ENCODE measurements around the gene PCCA. TPM values are rescaled to one million over a fixed set of nuclear protein-coding genes. Genes with fewer than 3 reads are reported as not detected.
A peak's percentile ranks its signal among the peaks of the same experiment; 100 is the strongest.

The PCCA gene
- total RNA-seq, 1 donor from 2014 or later: 6.4 TPM

DNA sequence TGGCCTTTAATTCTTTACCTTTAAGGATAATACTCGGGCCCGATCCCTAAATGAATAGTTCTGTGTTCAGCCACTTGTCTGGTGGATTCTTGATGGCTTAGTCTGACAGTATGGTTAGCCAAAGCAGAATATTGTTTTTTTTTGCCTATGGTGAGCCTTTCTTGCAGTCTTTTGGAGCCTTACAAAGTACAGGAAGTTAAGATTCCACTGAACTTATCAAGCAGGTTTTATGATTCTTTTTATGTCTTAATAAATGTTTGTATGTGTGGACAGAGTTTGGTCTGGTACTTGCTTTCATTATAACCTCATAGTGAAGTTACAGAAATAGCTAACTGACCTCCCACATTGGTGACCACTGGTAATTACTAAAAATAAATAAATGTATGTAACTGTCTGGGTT lies 17.1 kb downstream of the PCCA start:
- Mint-ChIP-seq H3K9me3 (no peaks in the 10 kb centered on the region), H3K4me3 (no peak overlapping the region), H3K4me1 (no peaks in the 10 kb centered on the region), H3K36me3 (ENCODE audit: low read depth) (peaks cover 11% of the 10 kb centered on the region), H3K27me3 (no peaks in the 10 kb centered on the region), H3K27ac (no peak overlapping the region)
- DNase-seq: no peak
- intact Hi-C loops (cut with micrococcal nuclease): no loop called here

DNA sequence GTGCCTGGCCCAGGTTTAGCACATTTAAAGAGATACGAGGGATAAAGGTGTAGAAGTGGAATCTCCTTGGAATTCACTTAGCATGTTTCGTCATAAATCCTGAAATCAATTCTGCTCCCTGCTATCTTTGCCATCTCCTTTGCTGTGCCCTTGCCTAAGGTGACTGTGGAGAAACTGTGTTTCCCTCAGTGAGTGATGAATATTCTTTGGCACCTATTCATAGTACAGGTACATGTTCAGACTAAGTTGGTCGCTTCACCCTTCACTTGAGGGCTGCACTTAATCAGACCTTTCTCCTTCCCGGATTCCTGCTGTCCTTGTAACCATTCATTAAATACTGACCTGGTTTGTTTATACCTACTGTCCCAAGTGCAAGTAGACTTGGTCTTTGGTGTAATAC lies 17.8 kb downstream of the PCCA start:
- Mint-ChIP-seq H3K4me3 (no peak overlapping the region), H3K36me3 (ENCODE audit: low read depth) (peaks cover 11% of the 10 kb centered on the region), H3K9me3 (no peaks in the 10 kb centered on the region), H3K27me3 (no peaks in the 10 kb centered on the region), H3K27ac (no peak overlapping the region), H3K4me1 (no peaks in the 10 kb centered on the region)
- intact Hi-C loops (cut with micrococcal nuclease): no loop called here
- DNase-seq: no peak

DNA sequence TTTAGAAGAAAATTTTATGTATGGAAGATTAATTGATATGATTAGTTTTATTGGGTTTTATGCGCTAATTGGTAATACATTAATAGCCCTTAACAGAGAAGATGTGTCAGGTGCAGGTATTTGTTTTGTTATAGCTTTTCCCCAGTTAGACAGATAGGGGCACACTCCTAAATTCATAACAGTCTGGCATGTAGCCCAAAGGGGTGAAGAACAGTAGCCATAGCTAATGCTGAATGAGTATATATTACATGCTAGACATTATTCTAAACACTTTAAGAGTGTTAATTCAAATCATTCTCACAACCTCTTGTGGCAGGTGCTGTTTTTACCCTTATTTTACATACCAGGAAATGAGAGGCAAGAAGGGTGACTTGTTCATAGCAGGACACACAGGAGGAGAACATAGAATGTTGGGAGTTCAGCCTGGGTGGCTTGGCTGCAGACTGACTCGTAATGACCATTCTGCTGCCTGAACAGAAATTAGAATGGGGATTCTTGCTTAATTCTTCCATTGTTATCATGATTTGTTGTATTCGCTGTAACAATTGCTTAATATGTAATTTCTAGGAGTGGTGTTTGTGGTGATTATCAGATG lies 20.1 kb downstream of the PCCA start:
- no peaks in the 10 kb centered on the region for H3K9me3 Mint-ChIP-seq
- H3K27ac Mint-ChIP-seq: no peak overlapping the region
- H3K4me1 Mint-ChIP-seq: no peaks in the 10 kb centered on the region
- no peak for DNase-seq
- intact Hi-C loops (cut with micrococcal nuclease): no loop called here
- H3K27me3 Mint-ChIP-seq: no peaks in the 10 kb centered on the region
- H3K4me3 Mint-ChIP-seq: no peak overlapping the region
- peaks cover 9% of the 10 kb centered on the region for H3K36me3 Mint-ChIP-seq (ENCODE audit: low read depth)

DNA sequence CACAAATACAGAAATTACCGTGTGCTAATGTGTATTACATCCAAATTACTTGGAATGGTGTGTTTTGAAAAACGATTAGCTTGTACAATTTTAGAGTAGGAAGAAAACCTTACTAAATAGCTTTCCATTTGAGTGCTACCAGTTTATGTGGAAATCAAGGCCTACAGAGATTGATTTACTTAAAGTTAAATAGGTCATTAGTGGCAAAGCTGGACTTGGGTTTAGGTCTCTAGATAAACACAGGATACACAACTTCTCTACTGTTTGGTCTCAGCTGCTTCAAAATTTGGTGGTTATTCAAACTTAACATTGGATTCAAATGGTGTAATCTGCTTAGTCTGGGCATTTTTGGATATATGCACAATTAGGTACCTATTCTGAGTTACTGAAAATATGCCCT lies 21.4 kb downstream of the PCCA start:
- intact Hi-C loops (cut with micrococcal nuclease): no loop called here
- Mint-ChIP-seq H3K36me3 (ENCODE audit: low read depth) (peaks cover 8% of the 10 kb centered on the region), H3K4me1 (no peaks in the 10 kb centered on the region), H3K27me3 (no peaks in the 10 kb centered on the region), H3K9me3 (no peaks in the 10 kb centered on the region), H3K4me3 (no peak overlapping the region), H3K27ac (no peak overlapping the region)
- no peak for DNase-seq

DNA sequence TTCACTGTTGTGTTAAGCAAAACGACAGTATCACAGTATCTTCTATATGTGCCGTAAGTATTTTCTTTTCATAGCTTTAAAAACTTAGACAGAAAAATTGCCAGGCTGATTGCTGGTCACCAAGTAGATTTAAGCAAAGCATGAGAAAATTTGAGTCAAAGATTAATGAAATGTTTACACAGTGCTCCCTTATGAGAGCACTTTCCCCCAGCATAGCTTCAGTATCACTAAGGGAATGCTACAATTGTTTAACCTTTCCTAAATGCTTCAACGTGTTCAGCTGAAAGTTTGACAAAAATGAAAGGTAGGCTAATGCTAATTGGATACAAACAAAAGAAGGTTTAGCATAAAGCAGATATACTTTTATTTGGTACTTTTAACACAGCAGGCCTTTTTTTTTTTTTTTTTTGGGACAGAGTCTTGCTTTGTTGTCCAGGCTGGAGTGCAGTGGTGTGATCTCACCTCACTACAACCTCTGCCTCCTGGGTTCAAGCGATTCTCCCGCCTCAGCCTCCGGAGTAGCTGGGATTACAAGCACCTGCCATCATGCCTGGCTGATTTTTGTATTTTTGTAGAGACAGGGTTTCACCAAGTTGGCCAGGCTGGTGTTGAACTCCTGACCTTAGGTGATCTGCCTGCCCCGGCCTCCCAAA lies 23.4 kb downstream of the PCCA start:
- Mint-ChIP-seq H3K9me3 (no peaks in the 10 kb centered on the region), H3K27me3 (no peaks in the 10 kb centered on the region), H3K36me3 (ENCODE audit: low read depth) (peaks cover 8% of the 10 kb centered on the region), H3K4me1 (peaks cover 2% of the 10 kb centered on the region), H3K4me3 (no peak overlapping the region), H3K27ac (no peak overlapping the region)
- no peak for DNase-seq
- intact Hi-C loops (cut with micrococcal nuclease): no loop called here

DNA sequence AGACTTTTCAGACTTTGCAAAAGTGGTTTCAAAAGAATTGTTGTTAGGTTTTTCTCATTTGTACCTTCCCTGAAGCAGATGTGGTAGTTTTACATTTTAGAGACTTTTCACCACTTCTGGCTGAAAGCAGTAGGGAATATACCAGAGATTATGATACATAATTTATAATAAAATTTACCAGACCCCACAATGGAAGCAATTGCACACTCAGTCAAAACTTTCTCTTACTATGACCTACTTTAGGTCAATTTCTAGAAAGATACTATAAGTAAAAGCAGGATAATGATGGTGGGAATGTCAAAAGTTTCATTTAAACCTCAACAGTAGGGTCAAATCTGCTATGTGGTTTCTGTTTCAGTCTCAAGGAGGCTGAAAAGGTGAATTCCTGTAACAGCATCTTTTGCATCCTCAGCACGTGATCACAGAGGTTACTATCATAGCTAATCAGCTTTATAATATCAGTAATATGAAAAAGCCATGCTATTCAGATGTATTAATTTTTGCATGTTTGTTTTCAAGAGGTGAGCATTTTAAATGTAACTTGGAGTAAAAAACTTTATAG lies 26.9 kb downstream of the PCCA start:
- Mint-ChIP-seq H3K36me3 (ENCODE audit: low read depth) (peaks cover 17% of the 10 kb centered on the region), H3K27ac (no peak overlapping the region), H3K27me3 (no peaks in the 10 kb centered on the region), H3K4me1 (peaks cover 2% of the 10 kb centered on the region), H3K9me3 (peaks cover 5% of the 10 kb centered on the region), H3K4me3 (no peak overlapping the region)
- intact Hi-C loops (cut with micrococcal nuclease): no loop called here
- DNase-seq: no peak

DNA sequence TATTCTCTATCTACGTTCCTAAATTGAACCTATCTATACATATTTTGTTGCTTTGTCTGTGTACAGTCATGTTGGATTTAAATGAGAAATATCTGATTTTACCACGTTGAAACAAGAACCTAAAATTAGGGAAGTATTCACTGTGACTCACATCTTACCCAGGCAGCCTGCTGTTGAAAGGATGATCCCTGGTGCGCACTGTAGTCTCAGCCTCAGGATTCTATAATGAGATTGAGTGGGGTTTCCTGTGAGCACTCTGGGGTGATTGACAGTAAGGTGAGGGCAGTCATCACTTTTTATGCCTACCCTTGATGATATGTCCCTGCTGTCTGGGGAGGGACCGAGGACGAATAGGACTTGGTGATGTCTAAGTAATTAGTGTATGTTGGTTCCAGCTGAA lies 35.4 kb downstream of the PCCA start:
- Mint-ChIP-seq H3K9me3 (peaks cover 9% of the 10 kb centered on the region), H3K27me3 (no peaks in the 10 kb centered on the region), H3K36me3 (ENCODE audit: low read depth) (peaks cover 17% of the 10 kb centered on the region), H3K4me3 (no peak overlapping the region), H3K27ac (no peak overlapping the region), H3K4me1 (peaks cover 5% of the 10 kb centered on the region)
- intact Hi-C loops (cut with micrococcal nuclease): no loop called here
- no peak for DNase-seq

DNA sequence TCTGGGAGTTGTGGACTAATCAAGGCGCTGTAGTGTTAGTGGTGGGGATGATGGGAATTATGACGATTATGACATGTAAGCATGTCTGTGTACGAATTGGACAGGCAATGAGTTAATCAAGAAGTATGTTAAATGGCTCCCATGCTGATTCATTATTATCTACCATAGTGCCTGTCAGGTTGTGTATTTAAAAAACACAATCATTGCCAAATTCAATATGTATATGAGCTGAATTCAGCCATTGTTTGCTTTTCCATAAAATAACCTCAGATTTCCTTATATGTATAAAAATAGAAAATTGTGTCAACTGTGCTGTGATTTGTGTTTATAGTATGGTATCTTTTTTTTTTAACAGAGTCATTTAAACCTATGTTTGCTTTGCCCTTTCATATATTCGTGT lies 37.1 kb downstream of the PCCA start:
- intact Hi-C loops (cut with micrococcal nuclease): no loop called here
- Mint-ChIP-seq H3K4me1 (peaks cover 15% of the 10 kb centered on the region), H3K9me3 (peaks cover 4% of the 10 kb centered on the region), H3K4me3 (no peak overlapping the region), H3K36me3 (ENCODE audit: low read depth) (peaks cover 11% of the 10 kb centered on the region), H3K27ac (no peak overlapping the region), H3K27me3 (no peaks in the 10 kb centered on the region)
- DNase-seq: no peak

DNA sequence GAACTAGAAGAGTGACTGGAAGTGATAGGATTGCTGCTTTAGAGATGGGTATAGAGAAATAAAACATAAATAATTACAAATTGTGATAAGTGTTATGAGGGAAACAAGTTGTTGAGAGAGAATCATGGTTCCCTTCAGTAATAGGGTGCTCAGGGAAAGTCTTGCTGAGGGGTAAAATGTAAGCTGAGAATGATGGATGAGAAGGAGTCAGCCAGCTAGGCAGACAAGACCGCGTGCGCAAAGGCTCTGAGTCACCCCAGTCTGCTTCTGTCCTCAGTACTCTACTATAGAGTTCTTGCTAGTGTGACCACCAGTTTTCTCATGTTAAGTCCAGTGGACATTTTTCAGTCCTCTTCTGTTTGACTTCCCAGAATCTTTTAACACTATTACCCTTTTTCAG lies 39.5 kb downstream of the PCCA start:
- Mint-ChIP-seq H3K4me1 (peaks cover 22% of the 10 kb centered on the region), H3K27ac (no peak overlapping the region), H3K36me3 (ENCODE audit: low read depth) (peaks cover 4% of the 10 kb centered on the region), H3K4me3 (no peak overlapping the region), H3K9me3 (peaks cover 4% of the 10 kb centered on the region), H3K27me3 (no peaks in the 10 kb centered on the region)
- intact Hi-C loops (cut with micrococcal nuclease): no loop called here
- no peak for DNase-seq

DNA sequence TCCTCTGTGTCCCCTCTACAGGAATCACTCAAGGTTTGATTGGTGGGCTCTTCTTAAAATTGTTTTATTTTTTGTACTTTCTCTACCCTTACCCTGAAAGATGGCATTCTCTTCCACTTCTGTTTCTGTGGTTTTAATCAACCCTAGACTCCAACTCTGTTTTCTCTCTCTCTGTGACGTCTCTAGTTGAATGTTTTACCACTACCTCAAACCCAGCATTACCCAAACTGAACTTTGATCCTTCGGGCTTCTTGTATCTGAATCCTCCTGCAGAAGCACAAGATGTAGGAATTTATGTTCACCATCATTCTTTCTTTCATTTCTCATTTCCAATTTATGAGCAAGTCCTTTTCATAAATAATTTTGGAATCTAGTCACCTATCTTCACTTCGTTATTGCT lies 39.9 kb downstream of the PCCA start:
- no peak for DNase-seq
- H3K4me3 Mint-ChIP-seq: no peak overlapping the region
- H3K9me3 Mint-ChIP-seq: peaks cover 5% of the 10 kb centered on the region
- H3K27me3 Mint-ChIP-seq: no peaks in the 10 kb centered on the region
- no peak overlapping the region for H3K27ac Mint-ChIP-seq
- intact Hi-C loops (cut with micrococcal nuclease): no loop called here
- peaks cover 22% of the 10 kb centered on the region for H3K4me1 Mint-ChIP-seq
- peaks cover 4% of the 10 kb centered on the region for H3K36me3 Mint-ChIP-seq (ENCODE audit: low read depth)

DNA sequence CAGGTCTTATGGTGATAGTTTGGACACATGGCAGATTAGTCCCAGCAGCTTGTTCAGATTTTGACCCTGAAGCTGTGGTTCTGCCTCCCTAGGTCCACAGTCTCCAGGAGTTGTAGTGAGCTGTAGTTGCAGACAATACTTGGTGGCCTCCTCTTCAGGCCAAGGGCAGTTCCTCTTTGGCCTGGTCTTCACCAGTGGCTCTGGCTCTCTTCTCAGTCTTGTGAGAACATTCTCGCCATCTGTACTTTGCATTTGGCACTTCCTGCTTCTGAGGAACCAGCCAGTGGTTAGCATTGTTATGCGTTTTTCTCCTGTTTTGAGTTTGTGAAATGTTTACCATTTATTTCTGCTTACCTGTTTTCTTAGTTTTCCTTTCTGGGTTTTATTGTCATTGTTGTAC lies 40.7 kb downstream of the PCCA start:
- intact Hi-C loops (cut with micrococcal nuclease): loop anchor here (2.0 to 10.0 kb wide), 4 partner anchors 42 to 378 kb away; partner anchors contain the start of gene PCCA
- DNase-seq: peak; percentile 59
- Mint-ChIP-seq H3K36me3 (ENCODE audit: low read depth) (peaks cover 4% of the 10 kb centered on the region), H3K27ac (peak overlapping the region; percentile 29), H3K4me1 (peaks cover 22% of the 10 kb centered on the region), H3K9me3 (peaks cover 5% of the 10 kb centered on the region), H3K27me3 (no peaks in the 10 kb centered on the region), H3K4me3 (peak overlapping the region; percentile 8)

DNA sequence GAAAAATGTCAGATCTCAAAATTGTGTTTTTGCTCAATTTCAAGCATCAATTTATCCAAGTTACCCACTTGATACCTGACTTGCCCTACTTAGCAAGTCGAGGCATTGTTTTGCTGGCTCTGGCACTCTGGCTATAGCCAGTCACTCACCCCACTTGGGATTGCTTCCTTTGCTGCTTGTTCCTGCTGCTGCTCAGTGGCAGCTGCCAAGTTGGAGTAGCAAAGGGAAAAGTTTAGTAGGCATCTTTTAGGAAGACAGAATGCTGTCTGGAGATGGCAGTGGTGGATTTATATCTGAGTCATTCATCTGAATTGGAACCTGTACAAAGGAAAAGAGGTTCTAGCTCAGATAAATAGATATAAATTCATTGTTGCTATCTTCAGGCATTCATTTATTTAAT lies 41.2 kb downstream of the PCCA start:
- no peak for DNase-seq
- Mint-ChIP-seq H3K9me3 (peaks cover 5% of the 10 kb centered on the region), H3K36me3 (ENCODE audit: low read depth) (peaks cover 4% of the 10 kb centered on the region), H3K4me1 (peaks cover 22% of the 10 kb centered on the region), H3K27ac (no peak overlapping the region), H3K4me3 (no peak overlapping the region), H3K27me3 (no peaks in the 10 kb centered on the region)
- intact Hi-C loops (cut with micrococcal nuclease): loop anchor here (2.0 to 10.0 kb wide), 4 partner anchors 43 to 377 kb away; partner anchors contain the start of gene PCCA

DNA sequence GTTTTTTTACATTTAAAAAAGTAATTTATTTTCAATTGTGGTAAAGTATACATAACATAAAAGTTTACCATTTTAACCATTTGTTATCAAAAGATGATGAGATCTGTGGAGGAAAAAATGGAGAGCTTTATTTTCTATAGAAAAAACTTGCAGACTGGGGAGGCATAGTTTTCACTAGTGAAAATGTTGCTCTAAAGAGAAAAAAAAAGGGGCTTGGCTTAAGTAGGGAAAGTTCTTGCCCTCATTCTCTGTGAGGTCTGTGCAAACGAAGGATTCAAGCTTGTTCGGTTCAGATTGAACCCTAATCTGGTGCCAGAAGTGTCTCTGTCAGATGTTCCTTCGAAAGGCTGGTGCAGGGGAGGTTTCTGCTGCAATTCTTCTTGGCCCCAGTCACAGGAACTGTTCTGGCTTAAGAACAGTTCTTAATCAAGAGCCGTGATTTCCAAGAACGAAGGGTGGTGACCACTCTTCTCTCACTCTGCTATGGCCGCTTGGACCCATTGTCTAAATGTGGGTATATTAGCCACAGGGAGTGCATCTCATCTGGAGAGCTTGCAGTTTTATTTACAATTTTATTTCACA lies 42.1 kb downstream of the PCCA start:
- Mint-ChIP-seq H3K27me3 (no peaks in the 10 kb centered on the region), H3K27ac (no peak overlapping the region), H3K9me3 (peaks cover 5% of the 10 kb centered on the region), H3K4me1 (peaks cover 22% of the 10 kb centered on the region), H3K4me3 (no peak overlapping the region), H3K36me3 (ENCODE audit: low read depth) (peaks cover 4% of the 10 kb centered on the region)
- intact Hi-C loops (cut with micrococcal nuclease): loop anchor here (2.0 to 10.0 kb wide), 4 partner anchors 44 to 376 kb away; partner anchors contain the start of gene PCCA
- DNase-seq: no peak

DNA sequence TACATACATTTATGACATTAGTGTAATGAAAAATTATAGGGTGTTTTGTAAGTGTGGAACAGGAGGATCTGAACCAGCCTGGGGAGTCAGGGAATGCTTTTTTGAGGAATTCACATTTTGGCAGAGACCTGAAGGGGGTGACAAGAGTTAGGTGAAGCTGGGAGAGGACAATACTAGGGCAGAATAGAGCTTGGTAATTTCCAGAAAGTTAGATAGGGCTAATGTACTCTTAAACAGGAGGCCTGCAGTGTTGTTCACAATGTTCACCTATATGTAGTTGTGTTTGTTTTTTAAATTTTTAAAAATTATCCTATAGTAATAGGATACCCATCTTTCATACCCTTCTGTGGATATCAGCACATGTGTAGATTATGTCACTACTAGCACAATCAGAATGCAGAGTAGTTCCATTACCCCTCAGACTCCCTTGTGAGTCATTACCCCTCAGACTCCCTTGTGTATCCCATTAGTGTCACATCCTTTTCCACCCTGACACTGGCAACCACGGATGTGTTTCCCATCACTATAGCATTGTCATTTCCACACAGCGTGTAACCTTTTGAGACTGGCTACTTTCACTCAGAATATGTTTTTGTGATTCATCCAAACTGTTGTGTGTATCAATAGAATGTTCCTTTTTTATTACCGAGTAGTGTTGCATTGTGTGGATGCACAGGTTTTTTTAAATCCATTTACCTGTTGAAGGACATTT lies 43.1 kb downstream of the PCCA start:
- no peak for DNase-seq
- intact Hi-C loops (cut with micrococcal nuclease): loop anchor here (2.0 to 10.0 kb wide), 4 partner anchors 45 to 375 kb away; partner anchors contain the start of gene PCCA

More for the DNA sequence above, 43.1 kb downstream of the PCCA start:
- Mint-ChIP-seq H3K4me1 (peaks cover 22% of the 10 kb centered on the region), H3K27ac (no peak overlapping the region), H3K36me3 (ENCODE audit: low read depth) (peaks cover 4% of the 10 kb centered on the region), H3K4me3 (no peak overlapping the region), H3K9me3 (peaks cover 5% of the 10 kb centered on the region), H3K27me3 (no peaks in the 10 kb centered on the region)
